Measurements from ENCODE around the gene TCFL5.

The TCFL5 gene

GRCh38 chr20:62884556-62884955, 22.9 kb upstream of the TCFL5 start:
- Mint-ChIP-seq H3K27me3 (ENCODE audit: low read depth) (peaks cover 4% of the 10 kb centered on the region), H3K9me3 (no peaks in the 10 kb centered on the region), H3K27ac (no peak overlapping the region), H3K4me3 (no peak overlapping the region), H3K4me1 (peaks cover 3% of the 10 kb centered on the region), H3K36me3 (ENCODE audit: low read depth) (peaks cover 41% of the 10 kb centered on the region)
- TF ChIP-seq, protein P1, sequence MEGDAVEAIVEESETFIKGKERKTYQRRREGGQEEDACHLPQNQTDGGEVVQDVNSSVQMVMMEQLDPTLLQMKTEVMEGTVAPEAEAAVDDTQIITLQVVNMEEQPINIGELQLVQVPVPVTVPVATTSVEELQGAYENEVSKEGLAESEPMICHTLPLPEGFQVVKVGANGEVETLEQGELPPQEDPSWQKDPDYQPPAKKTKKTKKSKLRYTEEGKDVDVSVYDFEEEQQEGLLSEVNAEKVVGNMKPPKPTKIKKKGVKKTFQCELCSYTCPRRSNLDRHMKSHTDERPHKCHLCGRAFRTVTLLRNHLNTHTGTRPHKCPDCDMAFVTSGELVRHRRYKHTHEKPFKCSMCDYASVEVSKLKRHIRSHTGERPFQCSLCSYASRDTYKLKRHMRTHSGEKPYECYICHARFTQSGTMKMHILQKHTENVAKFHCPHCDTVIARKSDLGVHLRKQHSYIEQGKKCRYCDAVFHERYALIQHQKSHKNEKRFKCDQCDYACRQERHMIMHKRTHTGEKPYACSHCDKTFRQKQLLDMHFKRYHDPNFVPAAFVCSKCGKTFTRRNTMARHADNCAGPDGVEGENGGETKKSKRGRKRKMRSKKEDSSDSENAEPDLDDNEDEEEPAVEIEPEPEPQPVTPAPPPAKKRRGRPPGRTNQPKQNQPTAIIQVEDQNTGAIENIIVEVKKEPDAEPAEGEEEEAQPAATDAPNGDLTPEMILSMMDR (IDR thresholded peaks at IDR 0.05; ENCODE audit: unreplicated experiment in 3 of 3) = no peak

DNA sequence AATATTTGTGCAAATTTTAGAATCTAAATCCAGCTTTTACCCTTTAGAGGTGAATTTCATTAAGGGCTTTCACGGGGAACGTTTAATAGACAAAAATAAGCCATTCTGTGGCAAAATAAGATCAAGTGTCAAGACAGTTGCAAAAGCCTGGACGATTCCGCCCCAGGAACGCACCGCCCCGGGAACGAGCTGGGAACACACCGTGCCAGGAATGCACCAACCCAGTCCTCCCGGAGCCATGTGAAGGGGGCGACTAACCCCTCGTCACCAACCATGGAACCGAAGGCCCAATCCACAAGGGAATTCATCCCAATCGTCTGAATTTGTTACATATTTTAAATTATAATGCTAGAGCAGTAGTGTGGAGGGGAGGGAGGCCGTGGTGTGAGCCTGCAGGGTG, 20.8 kb upstream of the TCFL5 start:
- Mint-ChIP-seq H3K27me3 (ENCODE audit: low read depth) (peaks cover 4% of the 10 kb centered on the region), H3K9me3 (no peaks in the 10 kb centered on the region), H3K4me3 (no peak overlapping the region), H3K36me3 (ENCODE audit: low read depth) (peaks cover 30% of the 10 kb centered on the region), H3K4me1 (peaks cover 7% of the 10 kb centered on the region), H3K27ac (no peak overlapping the region)
- TF ChIP-seq, protein P1 (IDR thresholded peaks at IDR 0.05; ENCODE audit: unreplicated experiment in 3 of 3) = no peak

DNA sequence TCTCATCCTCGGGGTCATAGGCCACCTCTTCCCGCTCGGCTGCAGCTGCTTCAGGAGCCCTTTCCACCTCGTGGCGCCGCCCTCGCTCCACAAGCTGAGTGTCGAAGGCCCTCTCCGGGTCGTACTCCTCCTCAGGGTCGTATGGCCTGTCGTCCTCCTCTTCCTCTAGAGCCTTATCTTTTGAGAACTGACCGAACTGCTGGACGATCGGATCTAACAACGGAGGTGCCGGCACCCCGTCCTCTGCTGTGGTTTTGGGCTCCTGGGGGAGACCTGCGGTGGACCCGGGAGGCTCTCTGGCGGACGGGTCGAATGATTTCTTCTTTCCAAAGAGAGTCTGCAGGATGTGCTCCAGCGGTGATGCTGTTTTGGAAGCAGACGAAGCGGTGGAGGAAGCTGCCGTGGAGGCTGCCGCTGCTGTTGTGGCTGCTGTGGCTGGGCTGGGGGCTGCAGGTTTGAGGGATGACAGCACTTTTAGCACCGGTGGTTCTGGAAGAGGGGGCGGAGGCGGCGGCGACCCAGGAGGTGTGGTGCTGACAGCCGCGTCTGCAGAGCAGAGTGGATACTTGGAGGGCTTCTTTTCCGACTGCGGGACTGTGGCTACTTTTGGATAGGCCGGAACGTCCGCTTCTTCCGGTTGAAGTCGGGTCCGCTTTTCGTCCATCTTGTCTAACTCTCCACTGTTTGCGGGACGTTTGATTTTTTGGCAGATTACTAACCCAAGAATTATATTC, 20.2 kb upstream of the TCFL5 start:
- H3K27me3 Mint-ChIP-seq (ENCODE audit: low read depth) = peaks cover 4% of the 10 kb centered on the region
- no peak overlapping the region for H3K4me3 Mint-ChIP-seq
- H3K9me3 Mint-ChIP-seq = no peaks in the 10 kb centered on the region
- TF ChIP-seq, protein P1 (IDR thresholded peaks at IDR 0.05; ENCODE audit: unreplicated experiment in 3 of 3) = no peak
- peaks cover 8% of the 10 kb centered on the region for H3K4me1 Mint-ChIP-seq
- H3K27ac Mint-ChIP-seq = no peak overlapping the region
- H3K36me3 Mint-ChIP-seq (ENCODE audit: low read depth) = peaks cover 24% of the 10 kb centered on the region

DNA sequence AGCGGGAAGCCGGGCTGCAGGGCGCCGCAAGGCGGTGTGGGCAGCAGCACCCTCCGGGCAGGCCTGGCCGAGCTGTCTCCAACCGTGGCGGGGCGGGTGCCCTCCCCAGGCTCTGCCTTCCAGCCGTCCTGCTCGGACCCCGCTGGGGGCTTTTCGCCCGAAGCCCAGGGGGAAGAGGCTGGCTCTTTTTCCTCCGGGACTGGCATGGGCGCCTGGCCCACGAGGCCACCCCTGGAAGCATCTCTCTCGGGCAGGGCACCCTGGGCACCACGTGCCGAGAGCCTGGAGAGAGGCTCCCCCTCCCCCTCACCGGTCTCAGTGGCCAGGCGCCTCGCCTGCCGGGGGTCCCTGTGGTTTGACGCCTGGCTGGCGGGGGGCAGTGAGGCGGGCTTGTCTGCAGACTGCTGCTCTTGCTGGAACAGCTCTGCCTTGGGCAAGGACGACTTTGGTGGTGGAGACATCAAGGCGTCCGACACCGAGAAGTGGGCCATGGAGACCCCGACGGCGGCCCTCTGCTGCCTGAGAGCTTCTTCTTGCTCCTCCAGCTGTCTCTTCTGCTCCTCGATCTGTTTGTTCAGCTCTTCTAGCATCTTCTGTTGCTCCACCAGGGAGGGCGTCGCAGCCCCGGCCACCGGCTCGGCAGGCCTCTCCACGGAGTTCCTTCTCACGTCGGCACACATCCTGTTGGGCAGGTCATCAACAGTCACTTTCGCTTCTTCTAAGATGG, 19.5 kb upstream of the TCFL5 start:
- H3K9me3 Mint-ChIP-seq = no peaks in the 10 kb centered on the region
- no peak overlapping the region for H3K4me3 Mint-ChIP-seq
- no peak overlapping the region for H3K27ac Mint-ChIP-seq
- H3K27me3 Mint-ChIP-seq (ENCODE audit: low read depth) = peaks cover 4% of the 10 kb centered on the region
- peaks cover 20% of the 10 kb centered on the region for H3K36me3 Mint-ChIP-seq (ENCODE audit: low read depth)
- peaks cover 15% of the 10 kb centered on the region for H3K4me1 Mint-ChIP-seq
- TF ChIP-seq, protein P1 (IDR thresholded peaks at IDR 0.05; ENCODE audit: unreplicated experiment in 3 of 3) = no peak

GRCh38 chr20:62880147-62880934, 18.7 kb upstream of the TCFL5 start:
- peaks cover 4% of the 10 kb centered on the region for H3K27me3 Mint-ChIP-seq (ENCODE audit: low read depth)
- no peak overlapping the region for H3K4me3 Mint-ChIP-seq
- peaks cover 23% of the 10 kb centered on the region for H3K4me1 Mint-ChIP-seq
- peaks cover 20% of the 10 kb centered on the region for H3K36me3 Mint-ChIP-seq (ENCODE audit: low read depth)
- H3K27ac Mint-ChIP-seq = no peak overlapping the region
- no peaks in the 10 kb centered on the region for H3K9me3 Mint-ChIP-seq
- TF ChIP-seq, protein P1 (IDR thresholded peaks at IDR 0.05; ENCODE audit: unreplicated experiment in 3 of 3) = no peak
